H1 (cell line): ENCODE results near the gene ESPNL. TPM values are rescaled to one million over a fixed set of nuclear protein-coding genes. Genes with fewer than 3 reads are reported as not detected.

ENCODE experiments used
- EZH2 ChIP-seq: fragments of 200-600 bp; sonication (generic); IDR thresholded peaks from 2 replicates; pipeline ENCODE4 v1.7.1; 2012; ENCODE audit warnings: low read depth, mild to moderate bottlenecking, moderate library complexity, low read length, inconsistent platforms; ENCODE audit not compliant: severe bottlenecking
- KDM5A ChIP-seq: fragments of 200-600 bp; IDR thresholded peaks from 2 replicates; pipeline ENCODE4 v1.7.1; 2012; ENCODE audit warnings: mild to moderate bottlenecking, low read length, inconsistent platforms, mixed read lengths
- polyA plus RNA-seq, 7 experiments: library from polyadenylated mRNA; depleted of rRNA in 3 of 7; stranded (reverse) in 5 of 7; unstranded in 2 of 7; fragments of >200 nt in 5 of 7; fragments of 200-250 nt in 2 of 7; gene quantifications; 1 replicate in 5 of 7; 2 replicates in 1 of 7; 4 replicates in 1 of 7; pipeline versions ENCODE4 v1.2.1 to v1.2.3, GENCODE V29; 2011 to 2013; ENCODE audit warnings: missing spikeins in 2 of 7, mixed read lengths in 2 of 7
- total RNA-seq: library from RNA; stranded (reverse); fragmentation: NEBNext Ultra II Directional; extraction: Animal tissue kit (Norgen Biotek cat#: 25700); gene quantifications from 2 replicates; pipeline ENCODE4 v1.2.1, GENCODE V29; 2021

The ESPNL gene
- total and polyA plus RNA-seq, 2 of the 8 experiments (the other 6 are each of a cell fraction or from before 2014, with no cell fraction given), result 0.68 to 1.3 TPM

DNA sequence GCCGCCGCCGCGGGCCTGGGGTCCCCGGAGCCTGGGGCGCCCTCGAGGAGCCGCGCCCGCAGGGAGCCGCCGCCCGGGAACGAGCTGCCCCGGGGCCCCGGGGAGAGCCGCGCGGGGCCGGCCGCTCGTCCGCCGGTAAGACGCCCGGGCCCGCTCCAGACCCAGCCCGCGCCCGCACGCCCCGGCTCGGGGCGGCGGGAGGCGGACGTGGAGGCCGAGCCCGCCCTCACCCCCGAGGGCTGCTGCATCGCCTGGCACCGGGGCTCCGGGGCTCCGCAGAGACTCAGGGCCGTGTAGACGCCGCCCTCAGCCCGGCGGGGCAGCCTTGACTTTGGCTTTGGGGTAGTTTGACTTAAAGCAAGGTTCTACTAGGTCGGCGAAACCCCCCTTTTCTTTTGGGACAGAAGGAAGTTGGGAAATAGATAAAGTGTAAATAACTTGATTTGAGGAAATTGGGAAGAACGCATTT is 59.0 kb downstream of the ESPNL start (continued):
- TF ChIP-seq KDM5A (no peak), EZH2 (no peak)
